Astrocyte of the cerebellum (primary cell): ENCODE results near the gene MINAR1.
A peak's percentile ranks its signal among the peaks of the same experiment; 100 is the strongest.

Experiments used
- DNase-seq: peaks from one replicate; pipeline ENCODE4 v3.0.0-alpha.2; 2011; ENCODE audit warnings: low read depth
- H3K4me3 ChIP-seq: 2 replicates; pipeline ENCODE4 v1.5.1; 2011; ENCODE audit warnings: mild to moderate bottlenecking, low read depth, low read length, moderate library complexity
- in situ Hi-C: cut with HindIII; loops from 2 replicates; pipeline ENCODE4 v1.10.0; 2017; ENCODE audit warnings: low sequenced_read_pairs
- TF ChIP-seq, protein P1 (sequence below): IDR thresholded peaks from 2 replicates; pipeline ENCODE4 v1.5.1; 2012; ENCODE audit warnings: low read length, low read depth, moderate library complexity, mild to moderate bottlenecking; ENCODE audit errors: missing control alignments

The MINAR1 gene

DNA sequence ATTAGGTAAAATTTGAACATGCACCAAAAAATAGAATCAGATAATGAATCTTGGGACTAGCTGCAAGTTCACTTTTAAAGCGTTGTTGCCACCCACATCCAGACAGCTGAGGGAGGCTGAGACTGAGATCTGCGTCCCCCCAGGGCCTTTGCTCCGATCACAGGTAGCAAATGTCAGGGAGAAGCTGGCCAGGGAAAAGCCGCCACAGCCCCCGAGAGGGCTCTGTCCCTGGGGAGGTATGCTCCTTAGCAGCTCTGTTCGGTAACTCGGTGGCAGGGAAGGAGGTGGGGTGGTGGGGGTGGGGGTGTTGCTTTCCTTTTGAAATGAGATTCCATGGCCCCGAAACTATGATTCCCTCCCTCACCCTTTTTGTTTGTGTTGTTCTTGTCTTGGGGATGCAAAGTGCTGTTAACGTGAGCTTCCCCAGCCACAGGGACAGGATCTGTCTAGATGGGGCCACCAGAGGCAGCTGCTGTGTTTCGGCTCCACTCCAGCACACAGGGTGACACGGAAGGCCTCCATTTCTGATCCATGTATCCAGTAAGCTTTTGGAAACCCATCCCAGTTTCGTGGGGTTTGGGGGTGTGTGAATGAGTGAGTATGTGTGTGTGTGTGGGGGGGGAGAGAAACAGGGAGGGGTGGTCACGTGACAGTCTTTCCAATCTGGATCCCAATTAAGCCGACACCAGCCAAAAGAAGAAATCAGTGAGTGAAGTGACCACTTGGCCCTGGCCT, 1.1 kb upstream of the MINAR1 start:
- H3K4me3 ChIP-seq = peak overlapping the region; percentile 54
- in situ Hi-C loops = no loop called here
- TF ChIP-seq, protein P1, sequence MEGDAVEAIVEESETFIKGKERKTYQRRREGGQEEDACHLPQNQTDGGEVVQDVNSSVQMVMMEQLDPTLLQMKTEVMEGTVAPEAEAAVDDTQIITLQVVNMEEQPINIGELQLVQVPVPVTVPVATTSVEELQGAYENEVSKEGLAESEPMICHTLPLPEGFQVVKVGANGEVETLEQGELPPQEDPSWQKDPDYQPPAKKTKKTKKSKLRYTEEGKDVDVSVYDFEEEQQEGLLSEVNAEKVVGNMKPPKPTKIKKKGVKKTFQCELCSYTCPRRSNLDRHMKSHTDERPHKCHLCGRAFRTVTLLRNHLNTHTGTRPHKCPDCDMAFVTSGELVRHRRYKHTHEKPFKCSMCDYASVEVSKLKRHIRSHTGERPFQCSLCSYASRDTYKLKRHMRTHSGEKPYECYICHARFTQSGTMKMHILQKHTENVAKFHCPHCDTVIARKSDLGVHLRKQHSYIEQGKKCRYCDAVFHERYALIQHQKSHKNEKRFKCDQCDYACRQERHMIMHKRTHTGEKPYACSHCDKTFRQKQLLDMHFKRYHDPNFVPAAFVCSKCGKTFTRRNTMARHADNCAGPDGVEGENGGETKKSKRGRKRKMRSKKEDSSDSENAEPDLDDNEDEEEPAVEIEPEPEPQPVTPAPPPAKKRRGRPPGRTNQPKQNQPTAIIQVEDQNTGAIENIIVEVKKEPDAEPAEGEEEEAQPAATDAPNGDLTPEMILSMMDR = no peak
- no peak for DNase-seq

- TF ChIP-seq, protein P1 = peak; percentile 2
- peak overlapping the region; percentile 54 for H3K4me3 ChIP-seq
- DNase-seq = no peak
- in situ Hi-C loops = no loop called here
These were observed 474 bp downstream of the MINAR1 start for GRCh38 chr15:79432345-79433275.

- in situ Hi-C loops = no loop called here
- no peak for DNase-seq
- TF ChIP-seq, protein P1 = peak; percentile 21
- peak overlapping the region; percentile 54 for H3K4me3 ChIP-seq
These were observed 1.3 kb downstream of the MINAR1 start for GRCh38 chr15:79433276-79433990.

GRCh38 chr15:79434361-79434760, 2.2 kb downstream of the MINAR1 start:
- DNase-seq = no peak
- in situ Hi-C loops = no loop called here
- H3K4me3 ChIP-seq = no peak overlapping the region
- TF ChIP-seq, protein P1 = no peak

GRCh38 chr15:79436037-79436780, 4.1 kb downstream of the MINAR1 start:
- in situ Hi-C loops = no loop called here
- no peak for DNase-seq
- TF ChIP-seq, protein P1 = no peak
- H3K4me3 ChIP-seq = no peak overlapping the region
